OCI-LY7 (cell line): Measurements from ENCODE around the gene ANKRD11. TPM values are rescaled to one million over a fixed set of nuclear protein-coding genes. Genes with fewer than 3 reads are reported as not detected.

Experiments used
- BruUV-seq: library from RNA; stranded (reverse); fragments of 400-500 nt; replicated peaks from 2 replicates; lab custom pipeline; 2021; lab: Mats Ljungman, UMichigan
- CTCF ChIA-PET: fragments of 300-600 bp; sonication (Branson Sonifier 250); formaldehyde crosslinking; loops from one replicate; lab custom pipeline; 2022; ENCODE audit warnings: antibody characterized with exemption; ENCODE audit not compliant: unreplicated experiment; lab: Charles Lee
- POLR2A ChIA-PET: fragments of 300-600 bp; sonication (Branson Sonifier 250); formaldehyde crosslinking; loops from one replicate; lab custom pipeline; 2022; ENCODE audit warnings: antibody characterized with exemption; lab: Charles Lee
- DNase-seq: peaks from one replicate; pipeline ENCODE4 v3.0.0-alpha.2; 2015; ENCODE audit warnings: low spot score
- H2AFZ ChIP-seq: fragments of 200-600 bp; sonication (generic), shearing (Covaris generic); 2 replicates; pipeline ENCODE4 v1.6.1; 2014; ENCODE audit warnings: mild to moderate bottlenecking, antibody characterized with exemption, low read length, moderate library complexity
- H3K27ac ChIP-seq: fragments of 200-600 bp; sonication (generic); 2 replicates; pipeline ENCODE4 v1.5.1; 2014; ENCODE audit warnings: mixed run types, low read depth, mild to moderate bottlenecking, moderate library complexity, low read length, inconsistent platforms; ENCODE audit not compliant: poor library complexity, severe bottlenecking
- H3K36me3 ChIP-seq: fragments of 200-600 bp; sonication (generic); 2 replicates; pipeline ENCODE4 v1.6.1; 2014; ENCODE audit warnings: mild to moderate bottlenecking, antibody characterized with exemption, low read length, moderate library complexity, mixed read lengths; ENCODE audit not compliant: insufficient read depth
- H3K4me1 ChIP-seq: fragments of 200-600 bp; sonication (generic); 2 replicates; pipeline ENCODE4 v1.5.1; 2014; ENCODE audit warnings: mild to moderate bottlenecking, low read length; ENCODE audit not compliant: insufficient read depth, poor library complexity, severe bottlenecking
- H3K4me2 ChIP-seq: fragments of 200-600 bp; sonication (generic); 2 replicates; pipeline ENCODE4 v1.6.1; 2014; ENCODE audit warnings: mild to moderate bottlenecking, low read length
- H3K4me3 ChIP-seq: fragments of 200-600 bp; sonication (generic); 2 replicates; pipeline ENCODE4 v1.5.1; 2014; ENCODE audit warnings: mild to moderate bottlenecking, low read depth, low read length; ENCODE audit not compliant: poor library complexity, severe bottlenecking
- H3K79me2 ChIP-seq: fragments of 200-600 bp; sonication (generic); 2 replicates; pipeline ENCODE4 v1.6.1; 2016; ENCODE audit warnings: low read depth, mild to moderate bottlenecking, low read length, moderate library complexity, mixed read lengths; ENCODE audit not compliant: insufficient read depth
- H3K9me2 ChIP-seq: fragments of 200-600 bp; sonication (generic); 2 replicates; pipeline ENCODE4 v1.6.1; 2016; ENCODE audit warnings: mild to moderate bottlenecking, low read length, mixed read lengths; ENCODE audit not compliant: insufficient read depth
- H3K9me3 ChIP-seq: fragments of 200-600 bp; sonication (generic); 2 replicates; pipeline ENCODE4 v1.6.1; 2014; ENCODE audit warnings: mild to moderate bottlenecking, mixed run types, low read length, mixed read lengths
- H4K20me1 ChIP-seq: fragments of 200-600 bp; sonication (generic); 2 replicates; pipeline ENCODE4 v1.6.1; 2014; ENCODE audit warnings: mild to moderate bottlenecking, antibody characterized with exemption, low read length, moderate library complexity, mixed read lengths; ENCODE audit not compliant: insufficient read depth
- CTCF ChIP-seq: fragments of 200-600 bp; sonication (generic); conservative IDR thresholded peaks from 2 replicates; pipeline ENCODE4 v1.5.1; 2014; ENCODE audit warnings: mild to moderate bottlenecking, antibody characterized with exemption, low read length, moderate library complexity, mixed read lengths
- EZH2phosphoT487 ChIP-seq: fragments of 200-600 bp; sonication (generic); IDR thresholded peaks from 2 replicates; pipeline ENCODE4 v1.6.1; 2018; ENCODE audit warnings: low read depth, borderline replicate concordance, mild to moderate bottlenecking, mixed run types, antibody characterized with exemption, low read length, moderate library complexity, mixed read lengths
- intact Hi-C: fragments of 100-400 bp; cut with micrococcal nuclease; formaldehyde crosslinking; loops from one replicate; pipeline ENCODE4 v1.10.0; 2022; ENCODE audit not compliant: unreplicated experiment
- total RNA-seq, 2 experiments: library from RNA; depleted of rRNA in 1 of 2; stranded (reverse); fragments of >200 nt in 1 of 2; shearing (Covaris generic) in 1 of 2; gene quantifications; 2 replicates each; pipeline ENCODE4 v1.2.3, GENCODE V29; 2014 to 2022

The ANKRD11 gene
- total RNA-seq, 2 experiments from 2014 or later = 89.1 to 251 TPM

- peaks cover 44% of the 10 kb centered on the region for H4K20me1 ChIP-seq
- H3K36me3 ChIP-seq = peaks cover 41% of the 10 kb centered on the region
- peaks cover 98% of the 10 kb centered on the region for H3K79me2 ChIP-seq
- DNase-seq = no peak
- H2AFZ ChIP-seq = no peak overlapping the region
- no peak overlapping the region for H3K4me3 ChIP-seq
- H3K9me2 ChIP-seq = no peaks in the 10 kb centered on the region
- no peak for TF ChIP-seq CTCF
- TF ChIP-seq EZH2phosphoT487 = no peak
- intact Hi-C loops = no loop called here
- H3K27ac ChIP-seq = no peak overlapping the region
- no peaks in the 10 kb centered on the region for H3K9me3 ChIP-seq
- no peak overlapping the region for H3K4me2 ChIP-seq
- peaks cover 13% of the 10 kb centered on the region for H3K4me1 ChIP-seq
- no TSS peak for BruUV-seq
- POLR2A ChIA-PET = no interaction called here
- CTCF ChIA-PET = no interaction called here
Measured at GRCh38 chr16:89413811-89414585, 76.4 kb downstream of the ANKRD11 start.

GRCh38 chr16:89412811-89413210, 77.5 kb downstream of the ANKRD11 start:
- CTCF ChIA-PET = no interaction called here
- intact Hi-C loops = no loop called here
- H2AFZ ChIP-seq = no peak overlapping the region
- H3K4me2 ChIP-seq = no peak overlapping the region
- POLR2A ChIA-PET = no interaction called here
- no peak for TF ChIP-seq EZH2phosphoT487
- TF ChIP-seq CTCF = no peak
- H3K4me1 ChIP-seq = peaks cover 19% of the 10 kb centered on the region
- DNase-seq = no peak
- no peak overlapping the region for H3K4me3 ChIP-seq
- H3K79me2 ChIP-seq = peaks cover 98% of the 10 kb centered on the region
- H3K27ac ChIP-seq = no peak overlapping the region
- peaks cover 38% of the 10 kb centered on the region for H4K20me1 ChIP-seq
- no TSS peak for BruUV-seq
- no peaks in the 10 kb centered on the region for H3K9me3 ChIP-seq
- no peaks in the 10 kb centered on the region for H3K9me2 ChIP-seq
- peaks cover 34% of the 10 kb centered on the region for H3K36me3 ChIP-seq

- Histone ChIP-seq H3K4me3 (no peak overlapping the region), H3K27ac (no peak overlapping the region), H3K4me2 (no peak overlapping the region), H2AFZ (no peak overlapping the region), H3K79me2 (peaks cover 98% of the 10 kb centered on the region), H3K9me3 (no peaks in the 10 kb centered on the region), H4K20me1 (peaks cover 38% of the 10 kb centered on the region), H3K4me1 (peaks cover 25% of the 10 kb centered on the region), H3K9me2 (no peaks in the 10 kb centered on the region), H3K36me3 (peaks cover 20% of the 10 kb centered on the region)
- ChIA-PET CTCF (no interaction called here), POLR2A (interaction anchor here (1.0 kb wide), 1 partner anchor 9 kb away, joined by 3 read pairs; no protein-coding TSS in a partner anchor)
- intact Hi-C loops = no loop called here
- no TSS peak for BruUV-seq
- TF ChIP-seq CTCF (no peak), EZH2phosphoT487 (no peak)
- DNase-seq = no peak
Measured at GRCh38 chr16:89411335-89411850, 79.0 kb downstream of the ANKRD11 start.
